ENCODE results near the gene CABCOCO1. TPM values are rescaled to one million over a fixed set of nuclear protein-coding genes. Genes with fewer than 3 reads are reported as not detected.
A peak's percentile ranks its signal among the peaks of the same experiment; 100 is the strongest.

CABCOCO1 gene
- total RNA-seq, 1 donor from 2014 or later, result 0.30 TPM

- Mint-ChIP-seq H3K9me3 (no peaks in the 10 kb centered on the region), H3K4me1 (no peaks in the 10 kb centered on the region), H3K27me3 (ENCODE audit: low read depth) (peaks cover 6% of the 10 kb centered on the region), H3K36me3 (ENCODE audit: low read depth) (no peaks in the 10 kb centered on the region), H3K27ac (ENCODE audit: unreplicated experiment) (no peak overlapping the region), H3K4me3 (peak overlapping the region; percentile 81)
- no peak for TF ChIP-seq CTCF (conservative IDR thresholded peaks at IDR 0.05)
- DNase-seq (ENCODE audit: low read depth, low spot score), result no peak
Observed at GRCh38 chr10:61663466-61663865, 737 bp downstream of the CABCOCO1 start.

GRCh38 chr10:61664985-61665384, 2.3 kb downstream of the CABCOCO1 start:
- no peak for DNase-seq (ENCODE audit: low read depth, low spot score)
- Mint-ChIP-seq H3K27me3 (ENCODE audit: low read depth) (peaks cover 6% of the 10 kb centered on the region), H3K9me3 (no peaks in the 10 kb centered on the region), H3K4me3 (no peak overlapping the region), H3K36me3 (ENCODE audit: low read depth) (no peaks in the 10 kb centered on the region), H3K27ac (ENCODE audit: unreplicated experiment) (no peak overlapping the region), H3K4me1 (no peaks in the 10 kb centered on the region)
- TF ChIP-seq CTCF (conservative IDR thresholded peaks at IDR 0.05), result no peak

- DNase-seq (ENCODE audit: low read depth, low spot score), result no peak
- Mint-ChIP-seq H3K9me3 (no peaks in the 10 kb centered on the region), H3K4me1 (no peaks in the 10 kb centered on the region), H3K36me3 (ENCODE audit: low read depth) (no peaks in the 10 kb centered on the region), H3K4me3 (no peak overlapping the region), H3K27me3 (ENCODE audit: low read depth) (no peaks in the 10 kb centered on the region), H3K27ac (ENCODE audit: unreplicated experiment) (no peak overlapping the region)
- peak; percentile 16 for TF ChIP-seq CTCF (conservative IDR thresholded peaks at IDR 0.05)
Observed at GRCh38 chr10:61669161-61669725, 6.5 kb downstream of the CABCOCO1 start.

- Mint-ChIP-seq H3K36me3 (ENCODE audit: low read depth) (no peaks in the 10 kb centered on the region), H3K4me3 (no peak overlapping the region), H3K9me3 (no peaks in the 10 kb centered on the region), H3K27ac (ENCODE audit: unreplicated experiment) (no peak overlapping the region), H3K4me1 (no peaks in the 10 kb centered on the region), H3K27me3 (ENCODE audit: low read depth) (no peaks in the 10 kb centered on the region)
- no peak for DNase-seq (ENCODE audit: low read depth, low spot score)
- no peak for TF ChIP-seq CTCF (conservative IDR thresholded peaks at IDR 0.05)
Observed at GRCh38 chr10:61669849-61670248, 7.1 kb downstream of the CABCOCO1 start.

DNA sequence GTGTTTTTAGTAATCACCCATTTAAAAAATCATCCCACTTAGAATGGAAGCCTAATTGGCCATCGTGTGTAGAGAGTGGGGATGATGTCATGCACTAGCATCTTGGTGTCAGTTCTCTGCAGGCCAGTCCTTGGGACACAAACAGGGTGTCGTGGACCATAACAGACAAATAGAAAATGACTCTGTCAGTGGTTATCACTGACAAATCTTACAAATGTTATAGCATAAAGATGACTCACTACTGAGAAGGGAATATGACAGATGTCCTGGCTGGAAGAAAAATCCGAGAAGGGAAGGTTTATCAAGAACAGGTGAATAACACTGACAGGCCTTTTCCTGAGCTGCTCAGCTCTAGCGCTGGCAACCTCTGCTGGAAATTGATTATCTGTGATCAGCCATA, 10.6 kb downstream of the CABCOCO1 start:
- Mint-ChIP-seq H3K9me3 (no peaks in the 10 kb centered on the region), H3K36me3 (ENCODE audit: low read depth) (no peaks in the 10 kb centered on the region), H3K27me3 (ENCODE audit: low read depth) (no peaks in the 10 kb centered on the region), H3K4me1 (no peaks in the 10 kb centered on the region), H3K27ac (ENCODE audit: unreplicated experiment) (no peak overlapping the region), H3K4me3 (no peak overlapping the region)
- TF ChIP-seq CTCF (conservative IDR thresholded peaks at IDR 0.05), result no peak
- DNase-seq (ENCODE audit: low read depth, low spot score), result no peak

Measured in neural crest cell (in vitro differentiated cells).